ENCODE data around the gene DCAF17. TPM values are rescaled to one million over a fixed set of nuclear protein-coding genes. Genes with fewer than 3 reads are reported as not detected.

Gene DCAF17
- total and polyA plus RNA-seq, 9 donors, result 6.7 to 20.2 (median 17.0) TPM

DNA sequence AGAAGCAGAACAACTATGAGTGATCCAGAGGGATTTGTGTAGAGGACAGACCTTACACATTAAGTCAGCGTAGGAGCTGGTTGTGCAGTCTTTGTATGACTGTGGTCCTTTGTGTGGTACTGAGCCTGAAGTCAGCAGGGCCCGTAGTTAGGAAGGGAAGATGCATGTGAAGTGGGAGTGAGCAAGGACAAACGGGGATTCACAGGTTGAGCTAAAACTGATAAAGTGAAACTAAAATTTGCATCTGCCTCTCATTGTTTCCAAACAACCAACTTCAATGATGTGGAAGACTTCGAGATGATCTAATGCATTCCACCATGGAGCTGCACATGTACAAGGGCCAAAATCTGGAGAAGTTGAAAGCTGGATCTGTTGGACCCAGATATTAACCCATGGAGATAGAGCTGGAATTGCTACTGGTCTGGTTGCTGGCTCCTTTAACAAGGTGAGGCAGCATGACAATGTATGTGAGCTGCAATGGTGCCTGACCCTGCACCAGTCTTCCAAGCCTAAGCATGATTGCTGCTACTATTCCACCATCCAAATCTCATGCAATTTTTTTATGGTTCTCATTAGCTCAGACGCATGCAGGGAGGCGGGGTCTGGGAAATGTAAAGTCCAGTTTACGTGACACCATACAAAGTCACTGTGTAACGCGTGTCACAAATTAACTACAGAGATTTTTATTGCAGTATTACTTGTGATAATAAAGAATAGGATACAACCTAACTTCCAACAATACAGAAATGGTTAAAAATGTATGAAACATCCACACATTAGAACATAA is 76.1 kb downstream of the DCAF17 start:
- no peak for TF ChIP-seq POLR2A (IDR thresholded peaks at IDR 0.05)
- TF ChIP-seq, protein P1, sequence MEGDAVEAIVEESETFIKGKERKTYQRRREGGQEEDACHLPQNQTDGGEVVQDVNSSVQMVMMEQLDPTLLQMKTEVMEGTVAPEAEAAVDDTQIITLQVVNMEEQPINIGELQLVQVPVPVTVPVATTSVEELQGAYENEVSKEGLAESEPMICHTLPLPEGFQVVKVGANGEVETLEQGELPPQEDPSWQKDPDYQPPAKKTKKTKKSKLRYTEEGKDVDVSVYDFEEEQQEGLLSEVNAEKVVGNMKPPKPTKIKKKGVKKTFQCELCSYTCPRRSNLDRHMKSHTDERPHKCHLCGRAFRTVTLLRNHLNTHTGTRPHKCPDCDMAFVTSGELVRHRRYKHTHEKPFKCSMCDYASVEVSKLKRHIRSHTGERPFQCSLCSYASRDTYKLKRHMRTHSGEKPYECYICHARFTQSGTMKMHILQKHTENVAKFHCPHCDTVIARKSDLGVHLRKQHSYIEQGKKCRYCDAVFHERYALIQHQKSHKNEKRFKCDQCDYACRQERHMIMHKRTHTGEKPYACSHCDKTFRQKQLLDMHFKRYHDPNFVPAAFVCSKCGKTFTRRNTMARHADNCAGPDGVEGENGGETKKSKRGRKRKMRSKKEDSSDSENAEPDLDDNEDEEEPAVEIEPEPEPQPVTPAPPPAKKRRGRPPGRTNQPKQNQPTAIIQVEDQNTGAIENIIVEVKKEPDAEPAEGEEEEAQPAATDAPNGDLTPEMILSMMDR (IDR thresholded peaks at IDR 0.05), result no peak
- TF ChIP-seq EP300 (IDR thresholded peaks at IDR 0.05), result no peak
- Histone ChIP-seq H3K4me1 (ENCODE audit: insufficient read depth) (no peaks in the 10 kb centered on the region), H3K36me3 (no peaks in the 10 kb centered on the region), H3K27me3 (no peaks in the 10 kb centered on the region), H3K4me3 (no peak overlapping the region), H3K9me3 (no peaks in the 10 kb centered on the region), H3K27ac (no peak overlapping the region)
- no peak for DNase-seq
- intact Hi-C loops (cut with DNase I), result no loop called here
- WGBS, 3 donors, result 80 to 90% (median 85%) methylated on average over 9 of the region's 9 CpGs

DNA sequence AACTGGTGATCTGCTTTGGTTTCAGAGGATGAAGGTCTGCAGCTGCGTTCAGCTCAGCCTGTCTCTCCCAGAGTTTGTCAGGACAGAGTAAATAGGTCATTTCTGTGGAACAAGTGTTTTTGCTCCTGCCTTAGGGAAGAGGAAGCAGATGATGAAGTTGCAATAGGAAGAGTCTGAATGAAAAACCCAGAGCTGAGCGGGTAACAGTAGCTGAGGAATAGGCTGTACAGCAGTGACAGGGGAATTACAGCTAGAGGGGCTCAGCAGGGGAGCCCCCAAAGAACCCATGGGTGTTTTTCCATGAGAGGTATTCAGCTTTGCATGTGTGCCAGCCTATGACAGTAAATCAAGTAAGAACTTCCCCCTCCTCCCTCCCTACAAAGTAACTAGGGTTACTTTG is 78.0 kb downstream of the DCAF17 start:
- H3K4me3 ChIP-seq, result no peak overlapping the region
- WGBS, 3 donors, result 78 to 85% (median 79%) methylated on average over 2 of the region's 2 CpGs

DNA sequence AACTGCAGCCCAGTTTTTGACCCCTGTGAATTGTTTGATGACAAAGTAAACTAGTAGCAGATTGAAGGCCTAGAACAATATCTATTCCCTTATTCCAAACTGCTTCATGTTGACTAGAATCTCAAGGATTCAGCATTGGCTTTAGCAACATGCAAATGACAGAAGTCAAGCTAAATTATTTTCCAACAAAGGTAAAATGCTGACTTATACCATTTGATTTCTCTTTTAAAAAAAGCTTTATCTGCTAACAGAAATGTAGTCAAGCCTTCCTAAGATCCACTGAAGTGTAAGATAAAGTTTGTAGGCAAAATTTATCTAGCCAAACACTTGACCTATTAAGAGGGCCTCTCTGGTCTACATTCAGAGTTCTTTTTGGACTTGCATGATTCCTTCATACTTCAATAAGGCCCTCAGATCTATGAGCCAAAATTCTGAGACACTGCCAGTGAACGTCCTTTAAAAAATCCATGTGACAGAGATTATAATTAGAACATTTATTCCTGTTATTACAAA is 78.7 kb downstream of the DCAF17 start:
- no peaks in the 10 kb centered on the region for H3K36me3 ChIP-seq
- no peak for DNase-seq
- no peaks in the 10 kb centered on the region for H3K9me3 ChIP-seq
- H3K4me3 ChIP-seq, result no peak overlapping the region
- WGBS, 3 donors, result 54 to 72% (median 62%) methylated on average over 1 of the region's 1 CpG
- H3K27ac ChIP-seq, result no peak overlapping the region
- no peak for TF ChIP-seq POLR2A (IDR thresholded peaks at IDR 0.05)
- TF ChIP-seq EP300 (IDR thresholded peaks at IDR 0.05), result no peak
- TF ChIP-seq, protein P1 (IDR thresholded peaks at IDR 0.05), result no peak
- no peaks in the 10 kb centered on the region for H3K27me3 ChIP-seq
- intact Hi-C loops (cut with DNase I), result no loop called here
- no peaks in the 10 kb centered on the region for H3K4me1 ChIP-seq (ENCODE audit: insufficient read depth)

More for the DNA sequence above, 78.0 kb downstream of the DCAF17 start:
- Histone ChIP-seq H3K27me3 (no peaks in the 10 kb centered on the region), H3K9me3 (no peaks in the 10 kb centered on the region), H3K36me3 (no peaks in the 10 kb centered on the region), H3K4me1 (ENCODE audit: insufficient read depth) (no peaks in the 10 kb centered on the region), H3K27ac (no peak overlapping the region)
- intact Hi-C loops (cut with DNase I), result no loop called here
- no peak for TF ChIP-seq EP300 (IDR thresholded peaks at IDR 0.05)
- TF ChIP-seq POLR2A (IDR thresholded peaks at IDR 0.05), result no peak
- TF ChIP-seq, protein P1 (IDR thresholded peaks at IDR 0.05), result no peak
- DNase-seq, result no peak

DNA sequence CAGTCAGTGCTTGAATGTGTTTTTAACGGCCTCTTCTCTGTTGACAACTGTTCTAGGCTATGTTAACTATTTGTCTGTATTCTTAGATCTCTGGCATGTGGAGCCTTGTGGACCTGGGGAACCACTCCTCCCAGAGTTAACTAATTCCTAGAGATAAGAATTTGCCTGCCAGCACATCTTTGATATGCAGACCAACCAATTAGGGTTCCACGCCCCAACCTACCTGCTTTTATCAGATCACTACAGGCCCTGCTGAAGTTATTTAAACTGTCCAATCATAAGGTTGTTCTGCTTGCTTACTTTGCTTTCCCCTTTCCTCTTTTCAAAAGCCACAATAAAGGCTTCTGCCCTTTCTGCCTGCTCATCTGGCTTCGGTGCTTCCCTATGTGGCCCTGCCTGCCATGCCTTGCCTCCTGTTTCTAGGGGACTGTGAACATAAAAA is 79.7 kb downstream of the DCAF17 start:
- TF ChIP-seq POLR2A (IDR thresholded peaks at IDR 0.05), result no peak
- TF ChIP-seq, protein P1 (IDR thresholded peaks at IDR 0.05), result no peak
- TF ChIP-seq EP300 (IDR thresholded peaks at IDR 0.05), result no peak
- Histone ChIP-seq H3K4me3 (no peak overlapping the region), H3K9me3 (no peaks in the 10 kb centered on the region), H3K27ac (no peak overlapping the region), H3K4me1 (ENCODE audit: insufficient read depth) (no peaks in the 10 kb centered on the region), H3K27me3 (no peaks in the 10 kb centered on the region), H3K36me3 (no peaks in the 10 kb centered on the region)
- no peak for DNase-seq
- WGBS, 3 donors, result 70 to 73% (median 71%) methylated on average over 3 of the region's 3 CpGs
- intact Hi-C loops (cut with DNase I), result no loop called here

All from ovary (tissue), 9 donors.